Testis (tissue), 3 donors: ENCODE data around the gene KANSL1L. TPM values are rescaled to one million over a fixed set of nuclear protein-coding genes. Genes with fewer than 3 reads are reported as not detected.

Source experiments
- DNase-seq: peaks from one replicate; pipeline ENCODE4 v3.0.0-alpha.2; 2019
- H3K27ac ChIP-seq, 2 donors: fragments of 200-600 bp; sonication (generic); one replicate each; pipeline ENCODE4 v1.5.1; 2019
- H3K27me3 ChIP-seq: fragments of 200-600 bp; sonication (generic); one replicate; pipeline ENCODE4 v1.5.1; 2019
- H3K36me3 ChIP-seq: fragments of 200-600 bp; sonication (generic); one replicate; pipeline ENCODE4 v1.5.1; 2017; ENCODE audit warnings: low read depth; ENCODE audit errors: missing control alignments
- H3K4me1 ChIP-seq: fragments of 200-600 bp; sonication (generic); one replicate; pipeline ENCODE4 v1.5.1; 2019
- H3K4me3 ChIP-seq, 2 donors: fragments of 200-600 bp; sonication (generic); one replicate each; pipeline ENCODE4 v1.5.1; 2017 to 2019
- H3K9me3 ChIP-seq: fragments of 200-600 bp; sonication (generic); one replicate; pipeline ENCODE4 v1.5.1; 2017
- POLR2A ChIP-seq: fragments of 450-650 bp; IDR thresholded peaks from one replicate; pipeline ENCODE4 v1.6.1; 2017; ENCODE audit warnings: antibody characterized with exemption, mild to moderate bottlenecking, moderate library complexity
- WGBS, 2 donors: methylation state at CpG; one replicate each; pipeline ENCODE4 v1.1.5; 2018; 5-methylcytosine and 5-hydroxymethylcytosine counted together
- intact Hi-C: fragments of 100-400 bp; cut with DNase I; formaldehyde crosslinking; loops from one replicate; pipeline ENCODE4 v1.15.1; 2023; ENCODE audit warnings: low total_unique reads
- polyA plus RNA-seq: library from polyadenylated mRNA; stranded (reverse); fragments of 350-450 nt; fragmentation: Illumina TruSeq; extraction: RNeasy Lipid Tissue Mini Kit (QIAGEN cat#74804); gene quantifications from one replicate; pipeline ENCODE4 v1.2.3, GENCODE V29; 2014; ENCODE audit warnings: low read depth, low replicate concordance; ENCODE audit not compliant: insufficient read depth
- total RNA-seq, 2 donors: library from RNA; depleted of rRNA; stranded (reverse); fragments of >200 nt; gene quantifications; one replicate each; pipeline ENCODE4 v1.2.3, GENCODE V29; 2016
- TF ChIP-seq, protein P1 (sequence below), 3 experiments: fragments of 450-650 bp in 2 of 3; fragments of 200-600 bp in 1 of 3; sonication (generic) in 1 of 3; IDR thresholded peaks; one replicate each; pipeline ENCODE4 v1.5.1; 2016 to 2019; ENCODE audit warnings: antibody characterized with exemption in 3 of 3, mild to moderate bottlenecking in 2 of 3, moderate library complexity in 1 of 3

KANSL1L gene
- total and polyA plus RNA-seq, 3 donors from 2014 or later, result 39.7 to 80.4 (median 53.0) TPM

DNA sequence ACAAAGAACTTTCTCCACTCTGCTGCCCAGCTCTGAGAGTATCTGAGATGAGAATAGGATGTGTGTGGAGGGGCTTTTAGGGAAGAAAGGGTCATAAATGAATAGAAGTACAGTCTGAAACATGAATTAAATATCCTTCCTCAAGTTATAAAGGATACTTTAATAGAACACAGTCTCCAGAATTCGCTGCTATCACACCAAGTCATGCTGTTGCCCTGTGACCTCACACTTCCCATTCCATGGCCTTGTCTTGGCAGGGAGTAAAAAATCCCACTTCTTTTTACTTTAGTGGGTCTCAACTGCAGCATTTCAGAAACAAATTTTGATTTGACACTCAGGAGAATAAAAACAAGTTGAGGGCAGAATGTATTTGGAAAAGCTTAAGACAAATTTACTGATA, 172.6 kb downstream of the KANSL1L start:
- Histone ChIP-seq H3K27ac (no peak overlapping the region), H3K27me3 (no peaks in the 10 kb centered on the region), H3K4me3 (no peak overlapping the region), H3K9me3 (no peaks in the 10 kb centered on the region), H3K36me3 (no peaks in the 10 kb centered on the region), H3K4me1 (peaks cover 5% of the 10 kb centered on the region)
- intact Hi-C loops, result no loop called here
- 56 to 67% methylated on average over 1 of the region's 1 CpG for WGBS, 2 donors
- DNase-seq, result no peak
- TF ChIP-seq, protein P1, sequence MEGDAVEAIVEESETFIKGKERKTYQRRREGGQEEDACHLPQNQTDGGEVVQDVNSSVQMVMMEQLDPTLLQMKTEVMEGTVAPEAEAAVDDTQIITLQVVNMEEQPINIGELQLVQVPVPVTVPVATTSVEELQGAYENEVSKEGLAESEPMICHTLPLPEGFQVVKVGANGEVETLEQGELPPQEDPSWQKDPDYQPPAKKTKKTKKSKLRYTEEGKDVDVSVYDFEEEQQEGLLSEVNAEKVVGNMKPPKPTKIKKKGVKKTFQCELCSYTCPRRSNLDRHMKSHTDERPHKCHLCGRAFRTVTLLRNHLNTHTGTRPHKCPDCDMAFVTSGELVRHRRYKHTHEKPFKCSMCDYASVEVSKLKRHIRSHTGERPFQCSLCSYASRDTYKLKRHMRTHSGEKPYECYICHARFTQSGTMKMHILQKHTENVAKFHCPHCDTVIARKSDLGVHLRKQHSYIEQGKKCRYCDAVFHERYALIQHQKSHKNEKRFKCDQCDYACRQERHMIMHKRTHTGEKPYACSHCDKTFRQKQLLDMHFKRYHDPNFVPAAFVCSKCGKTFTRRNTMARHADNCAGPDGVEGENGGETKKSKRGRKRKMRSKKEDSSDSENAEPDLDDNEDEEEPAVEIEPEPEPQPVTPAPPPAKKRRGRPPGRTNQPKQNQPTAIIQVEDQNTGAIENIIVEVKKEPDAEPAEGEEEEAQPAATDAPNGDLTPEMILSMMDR (IDR thresholded peaks at IDR 0.05), result no peak
- TF ChIP-seq POLR2A, result no peak

DNA sequence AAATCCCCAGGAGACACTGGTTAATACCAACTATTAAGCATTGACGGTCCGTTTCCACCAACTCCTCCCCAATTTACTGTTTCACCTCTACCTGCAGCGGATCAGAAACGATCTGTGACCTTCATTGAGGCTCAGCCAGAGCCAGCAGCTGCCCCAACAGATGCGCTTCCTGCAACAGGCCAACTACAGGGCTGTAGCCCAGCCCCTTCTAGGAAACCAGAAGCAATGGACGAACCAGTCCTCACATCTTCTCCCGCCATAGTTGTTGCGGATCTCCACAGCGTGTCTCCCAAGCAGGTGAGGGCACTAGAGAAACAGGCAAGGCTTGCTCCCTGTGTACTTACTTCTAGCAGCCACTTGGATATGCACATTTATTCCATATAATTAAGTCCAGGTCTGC, 177.2 kb downstream of the KANSL1L start:
- Histone ChIP-seq H3K27ac (no peak overlapping the region), H3K27me3 (no peaks in the 10 kb centered on the region), H3K36me3 (no peaks in the 10 kb centered on the region), H3K4me1 (no peaks in the 10 kb centered on the region), H3K9me3 (no peaks in the 10 kb centered on the region), H3K4me3 (no peak overlapping the region)
- no peak for DNase-seq
- 88 to 91% methylated on average over 9 of the region's 9 CpGs for WGBS, 2 donors
- no peak for TF ChIP-seq POLR2A
- TF ChIP-seq, protein P1 (IDR thresholded peaks at IDR 0.05), result no peak
- intact Hi-C loops, result no loop called here

GRCh38 chr2:209990838-209991237, 180.4 kb downstream of the KANSL1L start:
- WGBS, 2 donors, result 85 to 86% methylated on average over 2 of the region's 2 CpGs
- no peaks in the 10 kb centered on the region for H3K36me3 ChIP-seq
- H3K9me3 ChIP-seq, result no peaks in the 10 kb centered on the region
- H3K4me1 ChIP-seq, result no peaks in the 10 kb centered on the region
- no peaks in the 10 kb centered on the region for H3K27me3 ChIP-seq
- H3K27ac ChIP-seq, result no peak overlapping the region
- no peak for DNase-seq
- no peak overlapping the region for H3K4me3 ChIP-seq
- intact Hi-C loops, result no loop called here
- TF ChIP-seq, protein P1 (IDR thresholded peaks at IDR 0.05), result no peak
- no peak for TF ChIP-seq POLR2A

- TF ChIP-seq POLR2A, result no peak
- TF ChIP-seq, protein P1 (IDR thresholded peaks at IDR 0.05), result no peak
- Histone ChIP-seq H3K4me3 (no peak overlapping the region), H3K27me3 (no peaks in the 10 kb centered on the region), H3K36me3 (no peaks in the 10 kb centered on the region), H3K4me1 (no peaks in the 10 kb centered on the region), H3K27ac (no peak overlapping the region), H3K9me3 (no peaks in the 10 kb centered on the region)
- intact Hi-C loops, result no loop called here
- WGBS, 2 donors, result 87 to 92% methylated on average over 4 of the region's 4 CpGs
- no peak for DNase-seq
These were observed 183.2 kb downstream of the KANSL1L start for GRCh38 chr2:209988010-209988409.

- no peak overlapping the region for H3K4me3 ChIP-seq
- no peak overlapping the region for H3K27ac ChIP-seq
- no peaks in the 10 kb centered on the region for H3K36me3 ChIP-seq
- DNase-seq, result no peak
- H3K27me3 ChIP-seq, result no peaks in the 10 kb centered on the region
- H3K4me1 ChIP-seq, result no peaks in the 10 kb centered on the region
- intact Hi-C loops, result no loop called here
- TF ChIP-seq, protein P1 (IDR thresholded peaks at IDR 0.05), result no peak
- TF ChIP-seq POLR2A, result no peak
- whole genome bisulfite sequencing, 2 donors, result 85 to 98% methylated on average over 2 of the region's 2 CpGs
- no peaks in the 10 kb centered on the region for H3K9me3 ChIP-seq
These were observed 184.8 kb downstream of the KANSL1L start for GRCh38 chr2:209986415-209986814.
